IMR-90 (cell line): ENCODE data around the gene TRIM43B. TPM values are rescaled to one million over a fixed set of nuclear protein-coding genes. Genes with fewer than 3 reads are reported as not detected.

Experiments used
- ATAC-seq: fragments of 200-7000 bp; cut with Tn5 transposase; 2 replicates; pipeline ENCODE4 v1.9.1; 2020; ENCODE audit warnings: low read depth, mild to moderate bottlenecking, moderate library complexity
- BruUV-seq: library from RNA; stranded (reverse); fragments of 400-500 nt; replicated peaks from 2 replicates; lab custom pipeline; 2021; lab: Mats Ljungman, UMichigan
- CTCF ChIA-PET: fragments of 300-600 bp; formaldehyde crosslinking; extraction: SDS; loops from one replicate; lab custom pipeline; 2021; ENCODE audit warnings: antibody characterized with exemption; lab: Yijun Ruan, JAX
- POLR2A ChIA-PET: fragments of 300-600 bp; sonication (Branson Sonifier 250); formaldehyde crosslinking; loops from one replicate; lab custom pipeline; 2022; ENCODE audit warnings: antibody characterized with exemption; ENCODE audit not compliant: unreplicated experiment; lab: Charles Lee
- DNase-seq: peaks from one replicate; pipeline ENCODE4 v3.0.0; 2013
- H2AFZ ChIP-seq: replicated peaks from 2 replicates; pipeline ENCODE3; 2013; ENCODE audit warnings: low read length, mild to moderate bottlenecking; ENCODE audit not compliant: poor library complexity
- H2AK5ac ChIP-seq: 2 replicates; pipeline ENCODE4 v1.6.1; 2013; ENCODE audit warnings: low read depth, low read length, inconsistent platforms
- H2AK9ac ChIP-seq: replicated peaks from 2 replicates; pipeline ENCODE3; 2013; ENCODE audit warnings: mild to moderate bottlenecking, low read depth, low read length, moderate library complexity; ENCODE audit not compliant: poor library complexity
- H2BK120ac ChIP-seq: 2 replicates; pipeline ENCODE4 v1.6.1; 2013; ENCODE audit warnings: low read depth, low read length, inconsistent platforms
- H2BK15ac ChIP-seq: 3 replicates; pipeline ENCODE4 v1.6.1; 2013; ENCODE audit warnings: low read depth, low read length, inconsistent platforms
- H2BK20ac ChIP-seq: 2 replicates; pipeline ENCODE4 v1.6.1; 2013; ENCODE audit warnings: low read depth, mild to moderate bottlenecking, inconsistent platforms, low read length, moderate library complexity
- H2BK5ac ChIP-seq: 2 replicates; pipeline ENCODE4 v1.6.1; 2013; ENCODE audit warnings: mild to moderate bottlenecking, low read depth, low read length, inconsistent platforms; ENCODE audit not compliant: poor library complexity, severe bottlenecking
- H3K14ac ChIP-seq: replicated peaks from 2 replicates; pipeline ENCODE4 v1.6.1; 2013; ENCODE audit warnings: low read depth, low read length, inconsistent platforms
- H3K18ac ChIP-seq: 2 replicates; pipeline ENCODE4 v1.6.1; 2013; ENCODE audit warnings: low read depth, low read length, control low read depth
- H3K23ac ChIP-seq: 2 replicates; pipeline ENCODE4 v1.6.1; 2013; ENCODE audit warnings: low read depth, low read length, inconsistent platforms
- H3K27ac ChIP-seq: 2 replicates; pipeline ENCODE4 v1.5.1; 2013; ENCODE audit warnings: mild to moderate bottlenecking, control low read depth, low read length; ENCODE audit not compliant: insufficient read depth
- H3K27me3 ChIP-seq: 2 replicates; pipeline ENCODE4 v1.6.1; 2013; ENCODE audit warnings: low read length; ENCODE audit not compliant: control insufficient read depth, insufficient read depth
- H3K36me3 ChIP-seq: 2 replicates; pipeline ENCODE4 v1.6.1; 2013; ENCODE audit warnings: low read length, mixed read lengths; ENCODE audit not compliant: control insufficient read depth, insufficient read depth
- H3K4ac ChIP-seq: 2 replicates; pipeline ENCODE4 v1.6.1; 2013; ENCODE audit warnings: low read depth, low read length, inconsistent platforms
- H3K4me1 ChIP-seq: 2 replicates; pipeline ENCODE4 v1.6.1; 2013; ENCODE audit warnings: low read length, mixed read lengths; ENCODE audit not compliant: control insufficient read depth, insufficient read depth
- H3K4me2 ChIP-seq: 2 replicates; pipeline ENCODE4 v1.6.1; 2013; ENCODE audit warnings: low read depth, mild to moderate bottlenecking, control low read depth, low read length, moderate library complexity
- H3K4me3 ChIP-seq: 2 replicates; pipeline ENCODE4 v1.5.1; 2013; ENCODE audit warnings: low read depth, mild to moderate bottlenecking, control low read depth, low read length, moderate library complexity; ENCODE audit not compliant: insufficient read depth
- H3K56ac ChIP-seq: 2 replicates; pipeline ENCODE4 v1.6.1; 2013; ENCODE audit warnings: low read length, inconsistent platforms; ENCODE audit not compliant: insufficient read depth; ENCODE audit errors: extremely low read depth
- H3K79me1 ChIP-seq, 2 experiments: 2 replicates each; pipeline ENCODE4 v1.6.1; 2013; ENCODE audit warnings: low read length in 2 of 2, inconsistent platforms in 1 of 2, low read depth in 1 of 2
- H3K9ac ChIP-seq: 2 replicates; pipeline ENCODE4 v1.6.1; 2013; ENCODE audit warnings: low read depth, low read length, control low read depth
- H3K9me1 ChIP-seq: 2 replicates; pipeline ENCODE4 v1.6.1; 2013; ENCODE audit warnings: low read length, inconsistent platforms; ENCODE audit not compliant: insufficient read depth
- H3K9me3 ChIP-seq: 2 replicates; pipeline ENCODE4 v1.6.1; 2013; ENCODE audit warnings: low read length; ENCODE audit not compliant: control insufficient read depth, insufficient read depth
- H4K20me1 ChIP-seq: 2 replicates; pipeline ENCODE4 v1.6.1; 2013; ENCODE audit warnings: low read length, inconsistent platforms; ENCODE audit not compliant: insufficient read depth
- H4K5ac ChIP-seq: 2 replicates; pipeline ENCODE4 v1.6.1; 2013; ENCODE audit warnings: mild to moderate bottlenecking, low read depth, low read length, control low read depth
- H4K8ac ChIP-seq, 2 experiments: 2 replicates each; pipeline ENCODE4 v1.6.1; 2013; ENCODE audit warnings: low read depth in 2 of 2, low read length in 2 of 2, control low read depth in 1 of 2, inconsistent platforms in 1 of 2
- H4K91ac ChIP-seq: 2 replicates; pipeline ENCODE4 v1.6.1; 2013; ENCODE audit warnings: low read depth, low read length, inconsistent platforms; ENCODE audit not compliant: insufficient read depth
- CHD1 ChIP-seq: IDR thresholded peaks from 2 replicates; pipeline ENCODE4 v1.6.1; 2012; ENCODE audit warnings: low read depth, low read length, improper control_type of control experiment
- MXI1 ChIP-seq: IDR thresholded peaks from 2 replicates; pipeline ENCODE4 v1.6.1; 2012; ENCODE audit warnings: low read depth, mild to moderate bottlenecking, low read length, moderate library complexity, borderline replicate concordance
- USF2 ChIP-seq: fragments of 150-350 bp; IDR thresholded peaks from 2 replicates; pipeline ENCODE4 v1.6.1; 2017; ENCODE audit warnings: mild to moderate bottlenecking, antibody characterized with exemption, low read length, low read depth
- WGBS, 2 experiments: methylation state at CpG; one replicate each; pipeline versions ENCODE4 v1.1.5 to v1.1.7; 2013; ENCODE audit warnings: missing lambda C conversion rate in 2 of 2; ENCODE audit not compliant: insufficient read length in 1 of 2; ENCODE audit errors: extremely low coverage in 2 of 2; 5-methylcytosine and 5-hydroxymethylcytosine counted together
- dilution Hi-C: fragments of 300-500 bp; cut with HindIII; formaldehyde crosslinking; loops from one replicate; pipeline ENCODE4 v1.14.3; 2018; ENCODE audit warnings: low sequenced_read_pairs; ENCODE audit not compliant: unreplicated experiment
- in situ Hi-C: fragments of 300-500 bp; cut with MboI; formaldehyde crosslinking; loops from 3 replicates; pipeline ENCODE4 v1.14.3; 2019; ENCODE audit warnings: low sequenced_read_pairs, inconsistent platforms, mixed read lengths
- intact Hi-C: fragments of 100-400 bp; cut with micrococcal nuclease; formaldehyde crosslinking; loops from 2 replicates; pipeline ENCODE4 v1.10.0; 2022
- polyA plus RNA-seq, 3 experiments: library from polyadenylated mRNA; depleted of rRNA; stranded (reverse); fragments of >200 nt; gene quantifications; 2 replicates each; pipeline ENCODE4 v1.2.3, GENCODE V29; 2012; ENCODE audit warnings: low replicate concordance in 1 of 3
- total RNA-seq: library from RNA; depleted of rRNA; stranded (reverse); fragments of >200 nt; gene quantifications from 2 replicates; pipeline ENCODE4 v1.2.3, GENCODE V29; 2012

TRIM43B gene
- total and polyA plus RNA-seq, 2 of the 4 experiments (the other 2 are of a cell fraction): not detected

- Histone ChIP-seq H3K27me3 (peaks cover 9% of the 10 kb centered on the region), H3K9me3 (no peaks in the 10 kb centered on the region), H3K23ac (no peak overlapping the region), H2BK15ac (no peak overlapping the region), H4K8ac (no peak overlapping the region), H2BK5ac (no peak overlapping the region), H2AK9ac (no peak overlapping the region), H3K36me3 (no peaks in the 10 kb centered on the region), H3K4me3 (no peak overlapping the region), H3K14ac (no peak overlapping the region), H3K9me1 (no peaks in the 10 kb centered on the region), H3K9ac (no peak overlapping the region), H4K91ac (no peak overlapping the region), H3K18ac (no peak overlapping the region), H3K4me2 (no peak overlapping the region), H4K5ac (no peak overlapping the region), H2AK5ac (no peak overlapping the region), H2BK120ac (no peak overlapping the region), H3K4ac (no peak overlapping the region), H2AFZ (no peak overlapping the region), H2BK20ac (no peak overlapping the region), H3K4me1 (no peaks in the 10 kb centered on the region), H3K27ac (no peak overlapping the region), H3K79me1 (no peaks in the 10 kb centered on the region), H3K56ac (no peak overlapping the region), H4K20me1 (no peaks in the 10 kb centered on the region)
- ATAC-seq (no peak), DNase-seq (no peak)
- ChIA-PET CTCF (interaction anchor here (0.8 kb wide), 2 partner anchors 13 to 106 kb away, joined by 3 to 7 read pairs; no protein-coding TSS in a partner anchor), POLR2A (no interaction called here)
- no peak for TF ChIP-seq USF2
- no peak for TF ChIP-seq MXI1
- TF ChIP-seq CHD1: no peak
- intact Hi-C loops (no loop called here), dilution Hi-C loops (no loop called here), in situ Hi-C loops (no loop called here)
- no CpG with 5 or more reads among the region's 2 CpGs for WGBS, 2 experiments
- no TSS peak for BruUV-seq
These were observed 24.9 kb upstream of the TRIM43B start for GRCh38 chr2:95509408-95509807.
